ENCODE measurements around the gene TMPRSS2. TPM values are rescaled to one million over a fixed set of nuclear protein-coding genes. Genes with fewer than 3 reads are reported as not detected.

TMPRSS2 gene
- 8.2 and 9.7 TPM in 2 replicates for total RNA-seq

DNA sequence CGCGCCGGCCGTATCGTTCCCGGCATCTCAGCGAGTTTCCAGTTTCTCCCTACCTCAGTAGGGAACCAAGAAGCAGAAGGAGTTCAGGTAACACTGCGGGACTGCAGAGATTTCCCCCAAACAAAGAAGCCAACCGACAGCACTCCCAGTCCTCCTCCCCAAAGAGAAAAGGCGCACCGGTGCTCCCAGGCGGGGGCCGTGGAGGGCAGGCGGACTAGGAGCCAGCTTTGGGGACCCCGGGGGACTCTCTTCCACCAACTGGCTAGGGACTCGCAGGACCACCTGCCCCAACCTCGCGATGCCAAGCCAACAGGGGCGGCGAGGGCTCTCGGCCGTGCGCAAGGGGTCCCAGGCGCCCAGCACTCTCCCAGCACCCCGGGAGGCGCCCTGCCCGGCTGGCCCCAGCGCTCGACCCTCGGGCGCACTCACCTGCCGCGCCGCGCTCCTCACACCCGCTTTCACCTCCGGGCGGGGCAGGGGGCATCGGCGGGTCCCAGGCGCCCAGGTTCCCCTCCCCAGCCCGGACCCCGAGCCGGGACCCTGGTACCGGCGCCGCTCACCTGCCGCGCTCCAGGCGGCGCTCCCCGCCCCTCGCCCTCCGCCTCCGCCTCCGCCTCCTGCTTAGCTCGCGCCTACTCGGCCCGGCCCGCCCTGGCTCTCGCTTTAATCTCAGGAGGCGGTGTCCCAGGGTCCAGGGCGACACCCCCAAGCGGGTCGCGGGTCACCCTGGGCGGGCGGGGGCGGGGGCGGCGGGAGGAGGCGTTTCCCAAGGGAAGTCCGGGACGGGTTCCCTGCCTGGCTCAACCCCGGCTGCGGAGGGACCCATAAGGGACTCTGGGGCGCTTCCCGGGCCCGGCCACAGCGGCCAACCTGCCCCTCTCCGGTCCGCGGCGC lies at the start of gene TMPRSS2:
Gene TMPRSS2, minus strand, starts transcription at position 638 of the 894 bp plus-strand sequence. CDS start 10,025 bp downstream, outside the sequence.
- H3K36me3 ChIP-seq (ENCODE audit: control insufficient read depth, insufficient read depth, low read length) = no peaks in the 10 kb centered on the region
- DNase-seq (ENCODE audit: low read depth) = no peak
- peak within 1 kb of the TSS; percentile 28 for H3K4me3 ChIP-seq (ENCODE audit: low read depth, low read length)
- TF ChIP-seq CTCF (IDR thresholded peaks at IDR 0.05; ENCODE audit: insufficient read depth, low read length, poor library complexity, severe bottlenecking) = no peak
- H3K27me3 ChIP-seq (ENCODE audit: control insufficient read depth, insufficient read depth, low read length) = peaks cover 39% of the 10 kb centered on the region

- DNase-seq (ENCODE audit: low read depth) = no peak
- H3K4me3 ChIP-seq (ENCODE audit: low read depth, low read length) = no peak overlapping the region
- no peak for TF ChIP-seq CTCF (IDR thresholded peaks at IDR 0.05; ENCODE audit: insufficient read depth, low read length, poor library complexity, severe bottlenecking)
- no peaks in the 10 kb centered on the region for H3K27me3 ChIP-seq (ENCODE audit: control insufficient read depth, insufficient read depth, low read length)
- H3K36me3 ChIP-seq (ENCODE audit: control insufficient read depth, insufficient read depth, low read length) = no peaks in the 10 kb centered on the region
These were observed 47.1 kb upstream of the TMPRSS2 start for GRCh38 chr21:41555057-41555456.

- Histone ChIP-seq H3K4me3 (ENCODE audit: low read depth, low read length) (no peak overlapping the region), H3K36me3 (ENCODE audit: control insufficient read depth, insufficient read depth, low read length) (no peaks in the 10 kb centered on the region), H3K27me3 (ENCODE audit: control insufficient read depth, insufficient read depth, low read length) (peaks cover under 1% of the 10 kb centered on the region)
- DNase-seq (ENCODE audit: low read depth) = no peak
- TF ChIP-seq CTCF (IDR thresholded peaks at IDR 0.05; ENCODE audit: insufficient read depth, low read length, poor library complexity, severe bottlenecking) = no peak
These were observed 44.3 kb upstream of the TMPRSS2 start for GRCh38 chr21:41552254-41552653.

DNA sequence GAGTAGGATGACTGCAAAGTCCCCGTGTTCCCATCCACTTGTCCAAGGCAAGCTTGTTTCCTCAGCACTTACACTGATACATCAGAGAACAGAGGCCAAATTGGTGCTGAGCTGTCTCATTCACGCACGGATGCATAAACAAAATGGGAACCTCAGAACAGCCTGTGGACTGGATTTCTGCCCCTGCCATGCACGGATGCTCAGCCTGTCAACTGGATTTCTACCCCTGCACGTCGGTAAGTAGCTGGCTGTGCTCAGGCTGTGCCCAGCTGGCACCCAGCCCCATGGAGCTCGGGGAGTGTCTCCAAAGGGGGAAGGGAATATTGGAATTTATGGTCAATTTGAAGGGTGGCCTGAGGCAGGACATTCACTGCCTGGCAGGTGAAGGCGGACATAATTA lies 40.8 kb upstream of the TMPRSS2 start:
- no peak for TF ChIP-seq CTCF (IDR thresholded peaks at IDR 0.05; ENCODE audit: insufficient read depth, low read length, poor library complexity, severe bottlenecking)
- H3K4me3 ChIP-seq (ENCODE audit: low read depth, low read length) = no peak overlapping the region
- peaks cover 8% of the 10 kb centered on the region for H3K27me3 ChIP-seq (ENCODE audit: control insufficient read depth, insufficient read depth, low read length)
- DNase-seq (ENCODE audit: low read depth) = no peak
- no peaks in the 10 kb centered on the region for H3K36me3 ChIP-seq (ENCODE audit: control insufficient read depth, insufficient read depth, low read length)

DNA sequence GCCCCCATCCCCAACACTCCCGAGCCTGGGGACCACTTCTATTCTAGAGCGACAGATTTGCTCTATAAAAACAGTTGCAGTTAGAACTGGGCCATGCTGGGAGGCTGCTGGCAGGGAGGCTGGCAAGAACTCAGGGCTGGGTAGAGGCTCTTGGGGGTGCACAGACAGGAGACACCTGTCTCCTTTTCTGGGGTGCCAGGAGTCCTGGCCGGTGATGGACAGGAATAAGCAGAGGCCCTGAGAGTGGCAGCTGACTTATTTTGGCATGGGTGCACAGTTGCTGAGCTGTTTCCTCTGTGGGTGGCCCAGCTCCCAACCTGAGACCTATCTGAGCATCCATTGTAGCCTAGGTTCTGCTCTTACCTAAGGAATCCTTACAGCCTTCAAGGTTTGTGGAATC lies 39.2 kb upstream of the TMPRSS2 start:
- Histone ChIP-seq H3K4me3 (ENCODE audit: low read depth, low read length) (no peak overlapping the region), H3K36me3 (ENCODE audit: control insufficient read depth, insufficient read depth, low read length) (no peaks in the 10 kb centered on the region), H3K27me3 (ENCODE audit: control insufficient read depth, insufficient read depth, low read length) (peaks cover 8% of the 10 kb centered on the region)
- TF ChIP-seq CTCF (IDR thresholded peaks at IDR 0.05; ENCODE audit: insufficient read depth, low read length, poor library complexity, severe bottlenecking) = no peak
- DNase-seq (ENCODE audit: low read depth) = no peak
